Measurements from ENCODE around the gene TES. TPM values are rescaled to one million over a fixed set of nuclear protein-coding genes. Genes with fewer than 3 reads are reported as not detected.

The TES gene
- total RNA-seq, 1 donor from 2014 or later: 33.9 TPM

DNA sequence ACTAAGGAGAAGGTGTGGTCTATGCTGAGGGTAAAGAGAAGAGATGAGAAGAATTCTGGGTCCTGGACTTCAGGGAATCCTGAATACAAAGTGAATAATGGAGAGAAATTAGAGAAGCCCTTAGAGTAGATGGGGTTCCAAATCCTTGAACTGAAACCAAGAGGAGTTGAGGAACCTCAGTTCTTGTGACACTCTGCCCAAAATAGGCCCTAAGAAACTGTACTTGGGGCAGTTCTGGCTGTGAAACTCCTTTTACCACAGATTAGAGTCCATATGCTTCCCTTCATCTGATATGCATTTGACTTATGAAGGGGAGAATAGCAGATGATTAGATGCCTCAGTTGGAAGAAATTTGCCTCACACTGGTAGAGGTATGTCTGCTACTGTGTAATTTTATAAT lies 19.0 kb downstream of the TES start:
- H3K9me3 ChIP-seq (ENCODE audit: control insufficient read depth in 3 of 3, low read length in 3 of 3): no peaks in the 10 kb centered on the region
- peak overlapping the region; percentile 34 for H3K27ac ChIP-seq (ENCODE audit: low read depth, low read length)
- H3K4me1 ChIP-seq (ENCODE audit: control insufficient read depth in 3 of 3, insufficient read depth in 3 of 3, low read length in 3 of 3): peaks cover 4 to 18% (median 9%) of the 10 kb centered on the region in 3 donors
- H3K9ac ChIP-seq (ENCODE audit: low read depth in 1 of 3, low read length in 3 of 3): no peak overlapping the region
- H3K4me3 ChIP-seq (ENCODE audit: low read length in 3 of 3): no peak overlapping the region
- no peaks in the 10 kb centered on the region for H3K27me3 ChIP-seq (ENCODE audit: control insufficient read depth in 3 of 3, insufficient read depth in 3 of 3, low read length in 3 of 3)
- no peaks in the 10 kb centered on the region for H3K36me3 ChIP-seq (ENCODE audit: control insufficient read depth in 3 of 3, insufficient read depth in 3 of 3, low read length in 3 of 3)

GRCh38 chr7:116230191-116231005 lies 20.1 kb downstream of the TES start:
- Histone ChIP-seq H3K9me3 (ENCODE audit: control insufficient read depth in 3 of 3, low read length in 3 of 3) (no peaks in the 10 kb centered on the region), H3K27me3 (ENCODE audit: control insufficient read depth in 3 of 3, insufficient read depth in 3 of 3, low read length in 3 of 3) (no peaks in the 10 kb centered on the region), H3K36me3 (ENCODE audit: control insufficient read depth in 3 of 3, insufficient read depth in 3 of 3, low read length in 3 of 3) (no peaks in the 10 kb centered on the region), H3K27ac (ENCODE audit: low read depth, low read length) (peak overlapping the region; percentile 71), H3K4me1 (ENCODE audit: control insufficient read depth in 3 of 3, insufficient read depth in 3 of 3, low read length in 3 of 3) (peaks cover 4 to 18% (median 9%) of the 10 kb centered on the region in 3 donors), H3K4me3 (ENCODE audit: low read length in 3 of 3) (peak overlapping the region in 1 of 3 donors; percentile 17), H3K9ac (ENCODE audit: low read depth in 1 of 3, low read length in 3 of 3) (no peak overlapping the region)

DNA sequence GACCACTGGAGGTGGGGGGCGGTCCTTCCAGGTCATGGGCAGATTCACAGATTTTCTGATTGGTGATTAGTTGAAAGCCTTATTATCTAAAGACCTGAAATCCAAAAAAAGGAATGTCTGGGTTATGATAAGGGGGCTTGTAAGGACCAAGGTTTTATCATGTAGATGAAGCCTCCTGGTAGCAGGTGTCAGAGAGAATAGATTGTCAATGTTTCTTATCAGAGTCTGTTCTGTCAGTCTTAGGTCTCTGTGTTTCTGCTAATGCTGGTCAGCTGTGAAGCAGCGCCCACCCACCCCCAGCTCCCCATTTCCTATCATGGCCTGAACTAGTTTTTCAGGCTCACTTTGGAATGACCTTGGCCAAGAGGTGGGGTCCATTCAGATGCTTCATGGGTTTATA lies 21.2 kb downstream of the TES start:
- Histone ChIP-seq H3K36me3 (ENCODE audit: control insufficient read depth in 3 of 3, insufficient read depth in 3 of 3, low read length in 3 of 3) (no peaks in the 10 kb centered on the region), H3K27ac (ENCODE audit: low read depth, low read length) (no peak overlapping the region), H3K4me1 (ENCODE audit: control insufficient read depth in 3 of 3, insufficient read depth in 3 of 3, low read length in 3 of 3) (peaks cover 4 to 18% (median 9%) of the 10 kb centered on the region in 3 donors), H3K4me3 (ENCODE audit: low read length in 3 of 3) (no peak overlapping the region), H3K9me3 (ENCODE audit: control insufficient read depth in 3 of 3, low read length in 3 of 3) (no peaks in the 10 kb centered on the region), H3K27me3 (ENCODE audit: control insufficient read depth in 3 of 3, insufficient read depth in 3 of 3, low read length in 3 of 3) (no peaks in the 10 kb centered on the region), H3K9ac (ENCODE audit: low read depth in 1 of 3, low read length in 3 of 3) (no peak overlapping the region)

DNA sequence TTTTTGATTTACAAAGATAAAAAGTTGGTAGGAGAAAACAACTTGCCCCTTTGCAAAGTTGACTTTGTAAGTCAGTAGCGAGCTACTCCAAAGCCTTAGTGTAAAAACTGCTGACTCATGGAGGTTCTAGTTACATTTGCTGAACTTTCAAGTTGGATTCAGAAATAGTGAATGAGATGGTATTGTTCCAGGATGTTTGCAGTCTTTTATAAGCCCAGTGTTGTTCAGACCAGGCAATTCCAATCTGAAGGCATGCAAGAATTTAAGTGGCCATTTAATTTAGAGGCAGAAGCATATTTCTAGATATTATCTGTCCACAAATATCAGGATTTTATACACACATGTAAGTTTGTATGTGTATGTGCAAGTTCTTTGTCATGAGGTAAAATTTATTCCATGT lies 21.6 kb downstream of the TES start:
- peaks cover 4 to 18% (median 9%) of the 10 kb centered on the region in 3 donors for H3K4me1 ChIP-seq (ENCODE audit: control insufficient read depth in 3 of 3, insufficient read depth in 3 of 3, low read length in 3 of 3)
- no peak overlapping the region for H3K4me3 ChIP-seq (ENCODE audit: low read length in 3 of 3)
- no peaks in the 10 kb centered on the region for H3K36me3 ChIP-seq (ENCODE audit: control insufficient read depth in 3 of 3, insufficient read depth in 3 of 3, low read length in 3 of 3)
- H3K27me3 ChIP-seq (ENCODE audit: control insufficient read depth in 3 of 3, insufficient read depth in 3 of 3, low read length in 3 of 3): no peaks in the 10 kb centered on the region
- H3K9ac ChIP-seq (ENCODE audit: low read depth in 1 of 3, low read length in 3 of 3): no peak overlapping the region
- H3K9me3 ChIP-seq (ENCODE audit: control insufficient read depth in 3 of 3, low read length in 3 of 3): no peaks in the 10 kb centered on the region
- no peak overlapping the region for H3K27ac ChIP-seq (ENCODE audit: low read depth, low read length)

GRCh38 chr7:116232350-116232749 lies 22.0 kb downstream of the TES start:
- Histone ChIP-seq H3K4me1 (ENCODE audit: control insufficient read depth in 3 of 3, insufficient read depth in 3 of 3, low read length in 3 of 3) (peaks cover 4 to 16% (median 9%) of the 10 kb centered on the region in 3 donors), H3K9me3 (ENCODE audit: control insufficient read depth in 3 of 3, low read length in 3 of 3) (no peaks in the 10 kb centered on the region), H3K36me3 (ENCODE audit: control insufficient read depth in 3 of 3, insufficient read depth in 3 of 3, low read length in 3 of 3) (no peaks in the 10 kb centered on the region), H3K27me3 (ENCODE audit: control insufficient read depth in 3 of 3, insufficient read depth in 3 of 3, low read length in 3 of 3) (no peaks in the 10 kb centered on the region), H3K9ac (ENCODE audit: low read depth in 1 of 3, low read length in 3 of 3) (no peak overlapping the region), H3K27ac (ENCODE audit: low read depth, low read length) (no peak overlapping the region), H3K4me3 (ENCODE audit: low read length in 3 of 3) (no peak overlapping the region)

DNA sequence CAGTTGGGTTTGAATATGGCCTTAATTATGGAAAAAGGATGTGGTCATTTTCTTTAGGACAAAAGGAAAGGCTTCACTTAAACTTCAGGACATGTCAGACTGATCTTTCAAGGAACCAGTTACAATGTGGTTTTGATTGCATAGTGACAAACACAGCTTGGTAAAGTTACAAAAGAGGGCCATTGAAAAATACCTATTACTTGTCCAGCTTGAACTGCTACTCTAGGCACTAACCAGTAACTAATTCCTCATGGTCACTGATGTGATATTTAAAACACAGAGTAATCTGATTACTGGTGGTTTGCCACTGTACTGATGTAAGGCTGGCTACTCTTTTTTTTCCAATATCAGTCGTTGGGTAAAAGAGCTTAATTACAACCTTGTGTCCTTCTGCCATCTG lies 22.6 kb downstream of the TES start:
- H3K27me3 ChIP-seq (ENCODE audit: control insufficient read depth in 3 of 3, insufficient read depth in 3 of 3, low read length in 3 of 3): no peaks in the 10 kb centered on the region
- no peaks in the 10 kb centered on the region for H3K9me3 ChIP-seq (ENCODE audit: control insufficient read depth in 3 of 3, low read length in 3 of 3)
- no peak overlapping the region for H3K27ac ChIP-seq (ENCODE audit: low read depth, low read length)
- H3K4me3 ChIP-seq (ENCODE audit: low read length in 3 of 3): no peak overlapping the region
- peaks cover 4 to 16% (median 9%) of the 10 kb centered on the region in 3 donors for H3K4me1 ChIP-seq (ENCODE audit: control insufficient read depth in 3 of 3, insufficient read depth in 3 of 3, low read length in 3 of 3)
- H3K9ac ChIP-seq (ENCODE audit: low read depth in 1 of 3, low read length in 3 of 3): no peak overlapping the region
- H3K36me3 ChIP-seq (ENCODE audit: control insufficient read depth in 3 of 3, insufficient read depth in 3 of 3, low read length in 3 of 3): no peaks in the 10 kb centered on the region

- peaks cover 4 to 16% (median 9%) of the 10 kb centered on the region in 3 donors for H3K4me1 ChIP-seq (ENCODE audit: control insufficient read depth in 3 of 3, insufficient read depth in 3 of 3, low read length in 3 of 3)
- no peak overlapping the region for H3K9ac ChIP-seq (ENCODE audit: low read depth in 1 of 3, low read length in 3 of 3)
- no peaks in the 10 kb centered on the region for H3K27me3 ChIP-seq (ENCODE audit: control insufficient read depth in 3 of 3, insufficient read depth in 3 of 3, low read length in 3 of 3)
- H3K27ac ChIP-seq (ENCODE audit: low read depth, low read length): no peak overlapping the region
- H3K36me3 ChIP-seq (ENCODE audit: control insufficient read depth in 3 of 3, insufficient read depth in 3 of 3, low read length in 3 of 3): no peaks in the 10 kb centered on the region
- no peak overlapping the region for H3K4me3 ChIP-seq (ENCODE audit: low read length in 3 of 3)
- H3K9me3 ChIP-seq (ENCODE audit: control insufficient read depth in 3 of 3, low read length in 3 of 3): no peaks in the 10 kb centered on the region
Measured at GRCh38 chr7:116234517-116235200, 24.3 kb downstream of the TES start.

DNA sequence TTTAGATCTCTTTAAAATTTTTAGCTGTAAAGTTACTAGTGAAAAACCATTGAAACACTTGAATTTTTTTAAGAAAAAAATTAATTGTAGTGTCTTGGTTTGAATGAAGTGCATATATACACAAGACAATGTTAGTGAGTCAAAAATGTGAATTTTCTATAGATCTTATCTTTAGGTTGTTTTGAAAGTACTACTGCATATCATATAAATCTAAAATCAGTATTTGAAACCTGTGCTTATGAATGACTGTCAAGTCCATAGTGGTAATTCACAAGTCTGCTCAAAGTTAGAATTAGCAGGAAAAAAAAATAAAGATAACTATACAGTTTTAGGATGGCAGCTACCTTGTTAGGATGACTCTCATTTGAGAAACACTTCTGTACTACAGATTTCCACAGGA lies 25.0 kb downstream of the TES start:
- Histone ChIP-seq H3K9me3 (ENCODE audit: control insufficient read depth in 3 of 3, low read length in 3 of 3) (no peaks in the 10 kb centered on the region), H3K9ac (ENCODE audit: low read depth in 1 of 3, low read length in 3 of 3) (no peak overlapping the region), H3K27ac (ENCODE audit: low read depth, low read length) (no peak overlapping the region), H3K27me3 (ENCODE audit: control insufficient read depth in 3 of 3, insufficient read depth in 3 of 3, low read length in 3 of 3) (no peaks in the 10 kb centered on the region), H3K4me3 (ENCODE audit: low read length in 3 of 3) (no peak overlapping the region), H3K36me3 (ENCODE audit: control insufficient read depth in 3 of 3, insufficient read depth in 3 of 3, low read length in 3 of 3) (no peaks in the 10 kb centered on the region), H3K4me1 (ENCODE audit: control insufficient read depth in 3 of 3, insufficient read depth in 3 of 3, low read length in 3 of 3) (peaks cover 3 to 11% (median 5%) of the 10 kb centered on the region in 3 donors)

GRCh38 chr7:116236020-116236630 lies 25.8 kb downstream of the TES start:
- H3K36me3 ChIP-seq (ENCODE audit: control insufficient read depth in 3 of 3, insufficient read depth in 3 of 3, low read length in 3 of 3): no peaks in the 10 kb centered on the region

GRCh38 chr7:116239020-116239419 lies 28.7 kb downstream of the TES start:
- no peak overlapping the region for H3K27ac ChIP-seq (ENCODE audit: low read depth, low read length)
- H3K36me3 ChIP-seq (ENCODE audit: control insufficient read depth in 3 of 3, insufficient read depth in 3 of 3, low read length in 3 of 3): no peaks in the 10 kb centered on the region
- no peaks in the 10 kb centered on the region for H3K9me3 ChIP-seq (ENCODE audit: control insufficient read depth in 3 of 3, low read length in 3 of 3)
- no peaks in the 10 kb centered on the region for H3K4me1 ChIP-seq (ENCODE audit: control insufficient read depth in 3 of 3, insufficient read depth in 3 of 3, low read length in 3 of 3)
- H3K4me3 ChIP-seq (ENCODE audit: low read length in 3 of 3): no peak overlapping the region
- no peaks in the 10 kb centered on the region for H3K27me3 ChIP-seq (ENCODE audit: control insufficient read depth in 3 of 3, insufficient read depth in 3 of 3, low read length in 3 of 3)
- H3K9ac ChIP-seq (ENCODE audit: low read depth in 1 of 3, low read length in 3 of 3): no peak overlapping the region

More at GRCh38 chr7:116236020-116236630, 25.8 kb downstream of the TES start:
- Histone ChIP-seq H3K4me3 (ENCODE audit: low read length in 3 of 3) (no peak overlapping the region), H3K9me3 (ENCODE audit: control insufficient read depth in 3 of 3, low read length in 3 of 3) (no peaks in the 10 kb centered on the region), H3K27me3 (ENCODE audit: control insufficient read depth in 3 of 3, insufficient read depth in 3 of 3, low read length in 3 of 3) (no peaks in the 10 kb centered on the region), H3K4me1 (ENCODE audit: control insufficient read depth in 3 of 3, insufficient read depth in 3 of 3, low read length in 3 of 3) (peaks cover 0 to 4% (median 0%) of the 10 kb centered on the region in 3 donors), H3K27ac (ENCODE audit: low read depth, low read length) (no peak overlapping the region), H3K9ac (ENCODE audit: low read depth in 1 of 3, low read length in 3 of 3) (no peak overlapping the region)

Measured in skeletal muscle tissue (tissue), 4 donors.